Transverse colon (tissue), 4 donors: ENCODE data around the gene PCDHA7.
"Not testable (repeated sequence)": the region's sequence is repeated elsewhere in the genome, so short reads cannot be mapped to it uniquely, and the experiment has no call there.

Experiments
- EP300 ChIP-seq: sonication (generic); formaldehyde crosslinking; IDR thresholded peaks from one replicate; pipeline ENCODE4 v1.6.1; 2017; ENCODE audit warnings: antibody characterized with exemption, low read depth
- POLR2A ChIP-seq: fragments of 450-650 bp; IDR thresholded peaks from one replicate; pipeline ENCODE4 v1.6.1; 2016; ENCODE audit warnings: antibody characterized with exemption, mild to moderate bottlenecking, moderate library complexity
- POLR2AphosphoS5 ChIP-seq, 3 donors: sonication (generic); formaldehyde crosslinking; IDR thresholded peaks; one replicate each; pipeline ENCODE4 v1.6.1; 2016; ENCODE audit warnings: antibody characterized with exemption in 3 of 3
- TF ChIP-seq, protein P1 (sequence below), 5 experiments: fragments of 200-600 bp in 3 of 5; fragments of 450-650 bp in 2 of 5; sonication (generic) in 3 of 5; IDR thresholded peaks; 1 replicate in 2 of 5; 2 replicates in 3 of 5; pipeline ENCODE4 v1.5.1; 2016 to 2017; ENCODE audit warnings: antibody characterized with exemption in 5 of 5, inconsistent platforms in 3 of 5, mild to moderate bottlenecking in 2 of 5, moderate library complexity in 1 of 5

- not testable (repeated sequence) for TF ChIP-seq POLR2AphosphoS5 (IDR thresholded peaks at IDR 0.05); POLR2A; EP300
- TF ChIP-seq, protein P1, sequence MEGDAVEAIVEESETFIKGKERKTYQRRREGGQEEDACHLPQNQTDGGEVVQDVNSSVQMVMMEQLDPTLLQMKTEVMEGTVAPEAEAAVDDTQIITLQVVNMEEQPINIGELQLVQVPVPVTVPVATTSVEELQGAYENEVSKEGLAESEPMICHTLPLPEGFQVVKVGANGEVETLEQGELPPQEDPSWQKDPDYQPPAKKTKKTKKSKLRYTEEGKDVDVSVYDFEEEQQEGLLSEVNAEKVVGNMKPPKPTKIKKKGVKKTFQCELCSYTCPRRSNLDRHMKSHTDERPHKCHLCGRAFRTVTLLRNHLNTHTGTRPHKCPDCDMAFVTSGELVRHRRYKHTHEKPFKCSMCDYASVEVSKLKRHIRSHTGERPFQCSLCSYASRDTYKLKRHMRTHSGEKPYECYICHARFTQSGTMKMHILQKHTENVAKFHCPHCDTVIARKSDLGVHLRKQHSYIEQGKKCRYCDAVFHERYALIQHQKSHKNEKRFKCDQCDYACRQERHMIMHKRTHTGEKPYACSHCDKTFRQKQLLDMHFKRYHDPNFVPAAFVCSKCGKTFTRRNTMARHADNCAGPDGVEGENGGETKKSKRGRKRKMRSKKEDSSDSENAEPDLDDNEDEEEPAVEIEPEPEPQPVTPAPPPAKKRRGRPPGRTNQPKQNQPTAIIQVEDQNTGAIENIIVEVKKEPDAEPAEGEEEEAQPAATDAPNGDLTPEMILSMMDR (IDR thresholded peaks at IDR 0.05): not testable (repeated sequence)
Observed at GRCh38 chr5:140796072-140796717, 37.9 kb upstream of the PCDHA7 start.
